ENCODE data around the gene PER1.

- no peak for TF ChIP-seq FOXM1 (IDR thresholded peaks at IDR 0.05; ENCODE audit: borderline replicate concordance)
- TF ChIP-seq HDGF (IDR thresholded peaks at IDR 0.05; ENCODE audit: borderline replicate concordance) = no peak
- TF ChIP-seq SUZ12 (IDR thresholded peaks at IDR 0.05) = no peak
These were observed 40.0 kb upstream of the PER1 start for GRCh38 chr17:8192070-8192815.
